ENCODE results near the gene PHKG1. TPM values are rescaled to one million over a fixed set of nuclear protein-coding genes. Genes with fewer than 3 reads are reported as not detected.
A peak's percentile ranks its signal among the peaks of the same experiment; 100 is the strongest.
"Not testable (repeated sequence)": the region's sequence is repeated elsewhere in the genome, so short reads cannot be mapped to it uniquely, and the experiment has no call there.

Gene PHKG1
- total RNA-seq, 4 donors from 2014 or later, result 0.78 to 3.7 (median 1.2) TPM

DNA sequence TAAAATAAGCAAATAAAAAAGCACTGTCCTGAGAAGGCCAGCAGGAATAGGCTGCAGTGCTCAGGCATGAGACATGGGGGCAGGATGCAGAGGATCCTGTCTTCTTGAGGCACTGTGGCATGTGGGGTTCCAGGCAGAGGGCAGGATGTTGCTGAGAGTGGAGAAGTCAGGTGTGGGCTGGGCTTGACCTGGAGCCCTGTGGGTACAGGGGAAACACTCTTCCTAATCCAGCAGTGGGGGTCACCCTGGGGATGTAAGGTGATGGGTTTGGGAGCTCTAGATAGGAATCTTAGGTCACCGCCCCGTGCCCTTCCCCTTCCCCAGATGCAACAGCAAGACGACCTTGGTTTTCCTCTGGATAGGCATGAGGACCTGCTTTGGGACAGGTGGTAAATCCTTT, 15.1 kb downstream of the PHKG1 start:
- 89 to 92% methylated on average over 3 of the region's 3 CpGs for WGBS, 2 donors
- H3K4me3 ChIP-seq (ENCODE audit: low read depth, poor library complexity, severe bottlenecking), result no peak overlapping the region
- intact Hi-C loops (cut with DNase I; ENCODE audit: low total_unique reads), result loop anchor here (10.0 kb wide), 3 partner anchors 73 to 433 kb away; partner anchors contain the start of gene ZNF713
- DNase-seq (ENCODE audit: low spot score in 2 of 2), result no peak
- TF ChIP-seq, protein P1, sequence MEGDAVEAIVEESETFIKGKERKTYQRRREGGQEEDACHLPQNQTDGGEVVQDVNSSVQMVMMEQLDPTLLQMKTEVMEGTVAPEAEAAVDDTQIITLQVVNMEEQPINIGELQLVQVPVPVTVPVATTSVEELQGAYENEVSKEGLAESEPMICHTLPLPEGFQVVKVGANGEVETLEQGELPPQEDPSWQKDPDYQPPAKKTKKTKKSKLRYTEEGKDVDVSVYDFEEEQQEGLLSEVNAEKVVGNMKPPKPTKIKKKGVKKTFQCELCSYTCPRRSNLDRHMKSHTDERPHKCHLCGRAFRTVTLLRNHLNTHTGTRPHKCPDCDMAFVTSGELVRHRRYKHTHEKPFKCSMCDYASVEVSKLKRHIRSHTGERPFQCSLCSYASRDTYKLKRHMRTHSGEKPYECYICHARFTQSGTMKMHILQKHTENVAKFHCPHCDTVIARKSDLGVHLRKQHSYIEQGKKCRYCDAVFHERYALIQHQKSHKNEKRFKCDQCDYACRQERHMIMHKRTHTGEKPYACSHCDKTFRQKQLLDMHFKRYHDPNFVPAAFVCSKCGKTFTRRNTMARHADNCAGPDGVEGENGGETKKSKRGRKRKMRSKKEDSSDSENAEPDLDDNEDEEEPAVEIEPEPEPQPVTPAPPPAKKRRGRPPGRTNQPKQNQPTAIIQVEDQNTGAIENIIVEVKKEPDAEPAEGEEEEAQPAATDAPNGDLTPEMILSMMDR (IDR thresholded peaks at IDR 0.05), result no peak
- TF ChIP-seq POLR2A (IDR thresholded peaks at IDR 0.05), result no peak

DNA sequence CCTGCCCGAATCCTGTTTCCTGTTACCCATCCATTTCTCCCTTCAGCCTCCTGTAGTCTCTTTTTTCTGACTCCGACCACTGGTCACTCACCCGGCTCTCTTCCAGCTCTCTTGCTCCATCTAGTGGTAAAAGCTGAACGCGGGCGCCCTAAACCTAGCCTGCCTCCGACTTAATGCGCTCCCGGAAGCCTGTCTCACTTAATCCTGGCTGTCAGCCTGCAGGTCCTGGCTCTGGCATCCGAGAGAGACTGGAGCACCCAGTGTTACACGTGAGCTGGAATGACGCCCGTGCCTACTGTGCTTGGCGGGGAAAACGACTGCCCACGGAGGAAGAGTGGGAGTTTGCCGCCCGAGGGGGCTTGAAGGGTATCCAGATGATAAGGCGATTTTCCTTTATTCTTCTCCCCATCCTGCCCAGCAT, 18.4 kb downstream of the PHKG1 start:
- intact Hi-C loops (cut with DNase I; ENCODE audit: low total_unique reads), result loop anchor here (10.0 kb wide), 3 partner anchors 70 to 430 kb away; partner anchors contain the start of gene ZNF713
- WGBS, 2 donors, result 12 to 16% methylated on average over 19 of the region's 19 CpGs
- no peak overlapping the region for H3K4me3 ChIP-seq (ENCODE audit: low read depth, poor library complexity, severe bottlenecking)
- TF ChIP-seq POLR2A (IDR thresholded peaks at IDR 0.05), result no peak
- TF ChIP-seq, protein P1 (IDR thresholded peaks at IDR 0.05), result no peak
- DNase-seq (ENCODE audit: low spot score in 2 of 2), result peak; percentile 80 to 95

DNA sequence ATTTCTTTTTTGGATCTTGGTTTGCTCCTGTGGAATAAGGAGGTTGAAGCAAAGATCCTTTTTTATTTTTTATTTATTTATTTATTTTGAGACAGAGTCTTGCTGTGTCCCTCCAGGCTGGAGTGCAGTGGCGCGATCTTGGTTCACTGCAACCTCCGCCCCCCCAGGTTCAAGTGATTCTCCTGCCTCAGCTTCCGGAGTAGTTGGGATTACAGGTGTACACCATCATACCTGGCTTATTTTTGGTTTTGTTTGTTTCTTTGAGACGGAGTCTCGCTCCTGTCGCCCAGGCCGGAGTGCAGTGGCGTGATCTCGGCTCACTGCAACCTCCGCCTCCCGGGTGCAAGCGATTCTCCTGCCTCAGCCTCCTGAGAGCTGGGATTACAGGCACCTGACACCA, 26.4 kb downstream of the PHKG1 start:
- intact Hi-C loops (cut with DNase I; ENCODE audit: low total_unique reads), result loop anchor here (5.0 kb wide), 1 partner anchor 244 kb away; no protein-coding TSS in a partner anchor
- 96 to 99% methylated on average over 13 of the region's 13 CpGs for WGBS, 2 donors

DNA sequence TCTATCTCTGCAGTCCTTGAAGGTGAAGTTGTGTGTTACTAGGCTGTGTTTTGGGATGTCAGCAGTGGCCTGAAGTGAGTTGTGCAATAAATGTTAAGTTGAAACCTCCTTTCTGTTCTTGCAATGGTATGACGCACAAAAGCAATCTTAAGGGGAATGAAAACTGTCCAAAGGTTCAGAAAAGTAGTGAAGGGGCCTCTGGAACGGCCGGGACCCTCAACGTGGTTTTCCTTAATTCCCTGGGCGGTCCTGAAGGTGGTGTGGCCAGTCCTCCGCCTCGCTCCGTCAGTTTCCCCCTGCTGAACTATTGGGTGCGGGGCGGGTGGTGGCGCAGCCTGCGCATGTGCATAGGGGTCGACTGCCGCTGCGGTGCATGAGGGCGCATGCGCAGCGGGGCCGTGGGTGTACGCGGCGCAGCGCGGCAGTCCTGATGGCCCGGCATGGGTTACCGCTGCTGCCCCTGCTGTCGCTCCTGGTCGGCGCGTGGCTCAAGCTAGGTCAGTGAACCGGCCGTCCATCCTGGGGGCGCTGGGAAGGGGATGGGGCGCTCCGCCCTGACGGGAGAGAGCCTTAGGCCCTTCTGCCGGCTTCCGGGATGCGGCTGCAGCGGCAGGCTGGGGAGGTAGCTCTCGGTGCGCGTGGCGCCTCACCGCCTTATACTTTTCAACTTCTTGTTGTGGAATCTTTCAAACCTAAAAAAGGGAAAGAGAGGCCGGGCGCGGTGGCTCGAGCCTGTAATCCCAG, 28.7 kb downstream of the PHKG1 start, which contains the start of gene SUMF2:
SUMF2 (plus strand) TSS at position 405 of the 744 bp plus-strand sequence; CDS start at position 431, 26 bp downstream.
- intact Hi-C loops (cut with DNase I; ENCODE audit: low total_unique reads), result no loop called here

More for the DNA sequence above, 26.4 kb downstream of the PHKG1 start:
- DNase-seq (ENCODE audit: low spot score in 2 of 2), result peak in 1 of 2 donors; percentile 17
- H3K4me3 ChIP-seq (ENCODE audit: low read depth, poor library complexity, severe bottlenecking), result not testable (repeated sequence)

DNA sequence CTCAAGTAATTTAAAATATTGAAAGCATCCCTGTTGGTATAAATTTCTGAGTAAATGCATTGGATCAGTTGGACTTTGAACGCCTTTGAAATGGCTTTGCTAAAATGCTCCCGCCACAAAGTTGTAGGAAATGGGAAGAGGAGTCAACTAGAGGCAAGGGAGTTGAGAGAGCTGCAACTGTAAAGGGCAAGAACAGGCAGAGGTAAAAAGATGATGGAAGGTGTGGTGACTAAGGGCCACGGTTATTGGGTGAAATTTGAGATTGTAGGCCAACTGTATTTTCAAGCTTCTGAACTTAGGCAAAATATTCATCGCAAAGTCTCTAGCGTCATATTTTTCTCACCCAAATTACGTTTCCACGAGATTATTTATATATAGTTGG, 29.3 kb downstream of the PHKG1 start:
- TF ChIP-seq, protein P1 (IDR thresholded peaks at IDR 0.05), result no peak
- TF ChIP-seq POLR2A (IDR thresholded peaks at IDR 0.05), result no peak
- intact Hi-C loops (cut with DNase I; ENCODE audit: low total_unique reads), result no loop called here
- DNase-seq (ENCODE audit: low spot score in 2 of 2), result peak in 1 of 2 donors; percentile 13
- H3K4me3 ChIP-seq (ENCODE audit: low read depth, poor library complexity, severe bottlenecking), result no peak overlapping the region
- WGBS, 2 donors, result 66 to 67% methylated on average over 7 of the region's 7 CpGs

More for the DNA sequence above, 28.7 kb downstream of the PHKG1 start, which contains the start of gene SUMF2:
- peak; percentile 84 to 98 for DNase-seq (ENCODE audit: low spot score in 2 of 2)
- TF ChIP-seq, protein P1 (IDR thresholded peaks at IDR 0.05), result no peak
- TF ChIP-seq POLR2A (IDR thresholded peaks at IDR 0.05), result no peak
- WGBS, 2 donors, result 0% methylated on average over 31 to 49 of the region's 49 CpGs
- H3K4me3 ChIP-seq (ENCODE audit: low read depth, poor library complexity, severe bottlenecking), result peak within 1 kb of the TSS; percentile 79

DNA sequence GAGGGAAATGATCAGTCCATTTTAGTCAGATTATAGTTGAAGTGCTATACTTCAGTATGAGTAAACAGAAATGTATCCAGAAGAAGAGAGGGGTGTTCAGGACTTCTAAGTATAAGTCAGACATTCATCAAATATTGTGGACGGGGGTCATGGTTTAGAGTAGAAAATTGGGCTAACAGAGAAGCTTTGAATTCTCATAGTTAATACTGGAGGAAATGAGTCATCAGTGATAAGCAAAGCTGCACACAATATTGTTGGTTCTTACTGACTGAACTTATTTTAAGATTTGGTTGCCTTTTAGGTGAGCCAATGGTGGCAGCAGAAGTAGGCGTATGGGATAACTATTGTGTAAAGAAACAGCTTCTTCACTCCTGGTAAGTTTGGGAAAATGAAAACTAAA, 30.4 kb downstream of the PHKG1 start:
- intact Hi-C loops (cut with DNase I; ENCODE audit: low total_unique reads), result no loop called here
- no peak for DNase-seq (ENCODE audit: low spot score in 2 of 2)
- WGBS, 2 donors, result 86 to 88% methylated on average over 2 of the region's 2 CpGs
- no peak overlapping the region for H3K4me3 ChIP-seq (ENCODE audit: low read depth, poor library complexity, severe bottlenecking)
- no peak for TF ChIP-seq POLR2A (IDR thresholded peaks at IDR 0.05)
- TF ChIP-seq, protein P1 (IDR thresholded peaks at IDR 0.05), result no peak
